ENCODE results near the gene BPTF. TPM values are rescaled to one million over a fixed set of nuclear protein-coding genes. Genes with fewer than 3 reads are reported as not detected.
"Not testable (repeated sequence)": the region's sequence is repeated elsewhere in the genome, so short reads cannot be mapped to it uniquely, and the experiment has no call there.

Gene BPTF
- total RNA-seq, 3 donors from 2014 or later: 80.6 to 115 (median 90.0) TPM

GRCh38 chr17:68021963-68022362, 196.7 kb downstream of the BPTF start:
- Histone ChIP-seq H3K36me3 (ENCODE audit: low read depth) (no peaks in the 10 kb centered on the region), H3K4me1 (ENCODE audit: low read depth) (peaks cover 6% of the 10 kb centered on the region), H3K9me3 (no peaks in the 10 kb centered on the region), H3K4me3 (no peak overlapping the region)
- no peak for ATAC-seq
- intact Hi-C loops (cut with DNase I, micrococcal nuclease): no loop called here
- TF ChIP-seq CTCF (IDR thresholded peaks at IDR 0.05): no peak
- no peak for DNase-seq

GRCh38 chr17:68022547-68022946, 197.2 kb downstream of the BPTF start:
- H3K36me3 ChIP-seq (ENCODE audit: low read depth); H3K4me1 ChIP-seq (ENCODE audit: low read depth); DNase-seq; intact Hi-C loops (cut with DNase I, micrococcal nuclease); ATAC-seq; H3K4me3 ChIP-seq; H3K9me3 ChIP-seq: not testable (repeated sequence)

- Histone ChIP-seq H3K9me3 (no peaks in the 10 kb centered on the region), H3K4me3 (no peak overlapping the region), H3K36me3 (ENCODE audit: low read depth) (no peaks in the 10 kb centered on the region), H3K4me1 (ENCODE audit: low read depth) (no peaks in the 10 kb centered on the region)
- no peak for DNase-seq
- ATAC-seq: no peak
- no peak for TF ChIP-seq CTCF (IDR thresholded peaks at IDR 0.05)
- intact Hi-C loops (cut with DNase I, micrococcal nuclease): no loop called here
Observed at GRCh38 chr17:68029512-68030215, 204.4 kb downstream of the BPTF start.

Other genes starting within 250 kb of the BPTF start
- gene NOL11, start 107.6 kb upstream of the BPTF start, total RNA-seq: 10 to 100 TPM; 34.9 to 37.1 (median 35.1) TPM
- gene C17orf58, start 171.0 kb downstream of the BPTF start, total RNA-seq: 10 to 100 TPM in 1 of 3 donors, 1 to 10 TPM in 2; 6.4 to 11.1 (median 8.4) TPM
- 10 to 100 TPM; 15.2 to 50.3 (median 29.0) TPM for gene KPNA2, start 210.2 kb downstream of the BPTF start, total RNA-seq

Measured in mucosa of descending colon (tissue), 3 donors.